ENCODE measurements around the gene SDHAF2.

DNA sequence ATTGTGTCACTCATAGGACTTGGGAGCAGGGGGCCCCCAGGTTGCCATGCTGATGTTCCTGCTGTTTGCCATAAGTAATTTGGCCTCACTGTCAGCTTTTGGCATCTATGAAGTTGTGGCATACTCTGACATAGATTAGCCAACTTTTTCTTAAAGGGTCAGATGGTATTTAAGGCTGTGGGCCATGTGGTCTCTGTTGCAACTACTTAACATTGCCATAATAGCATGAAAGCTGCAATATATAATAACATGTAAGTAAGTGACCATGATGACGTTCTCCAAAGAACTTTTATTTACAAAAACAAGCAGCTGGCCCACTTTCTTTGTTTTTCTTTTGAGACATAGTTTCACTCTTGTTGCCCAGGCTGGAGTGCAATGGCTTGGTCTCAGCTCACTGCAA is 39.8 kb upstream of the SDHAF2 start:
- TF ChIP-seq ZNF514 (tag by site-specific recombination; IDR thresholded peaks at IDR 0.05) = no peak
- no peak for TF ChIP-seq ZBTB49 (tag by site-specific recombination; IDR thresholded peaks at IDR 0.05; ENCODE audit: low read depth)
- TF ChIP-seq CTCF (tag by site-specific recombination; IDR thresholded peaks at IDR 0.05) = no peak
- no peak for TF ChIP-seq ZNF585B (tag by site-specific recombination; IDR thresholded peaks at IDR 0.05)
- TF ChIP-seq ZNF140 (tag by site-specific recombination; IDR thresholded peaks at IDR 0.05) = no peak

Data from HEK293 (cell line).